22Rv1 (cell line): ENCODE results near the gene SGK2.

Experiments used
- H3K27ac ChIP-seq: fragments of 450-650 bp; 2 replicates; pipeline ENCODE4 v1.5.1; 2017
- CTCF ChIP-seq: fragments of 450-650 bp; IDR thresholded peaks from 2 replicates; pipeline ENCODE4 v1.5.1; 2017; ENCODE audit warnings: mild to moderate bottlenecking
- ZFX ChIP-seq: fragments of 450-650 bp; IDR thresholded peaks from 2 replicates; pipeline ENCODE4 v1.6.1; 2017; ENCODE audit warnings: antibody characterized with exemption, borderline replicate concordance

The SGK2 gene

GRCh38 chr20:43541214-43541613 lies 17.6 kb upstream of the SGK2 start:
- H3K27ac ChIP-seq: no peak overlapping the region
- TF ChIP-seq CTCF (no peak), ZFX (no peak)

- TF ChIP-seq CTCF (no peak), ZFX (no peak)
- H3K27ac ChIP-seq: no peak overlapping the region
Observed at GRCh38 chr20:43542161-43542560, 16.7 kb upstream of the SGK2 start.

GRCh38 chr20:43542674-43543073 lies 16.2 kb upstream of the SGK2 start:
- TF ChIP-seq CTCF: no peak
- TF ChIP-seq ZFX: no peak

GRCh38 chr20:43543138-43543537 lies 15.7 kb upstream of the SGK2 start:
- H3K27ac ChIP-seq: no peak overlapping the region
- TF ChIP-seq ZFX (no peak), CTCF (no peak)

More at GRCh38 chr20:43542674-43543073, 16.2 kb upstream of the SGK2 start:
- no peak overlapping the region for H3K27ac ChIP-seq

GRCh38 chr20:43544501-43544900 lies 14.3 kb upstream of the SGK2 start:
- no peak overlapping the region for H3K27ac ChIP-seq
- TF ChIP-seq CTCF: no peak
- no peak for TF ChIP-seq ZFX

- H3K27ac ChIP-seq: no peak overlapping the region
- TF ChIP-seq CTCF: no peak
- TF ChIP-seq ZFX: no peak
Observed at GRCh38 chr20:43545837-43546578, 12.8 kb upstream of the SGK2 start.

- TF ChIP-seq CTCF (no peak), ZFX (no peak)
- H3K27ac ChIP-seq: no peak overlapping the region
Observed at GRCh38 chr20:43548273-43548880, 10.4 kb upstream of the SGK2 start.
